GM15510 (cell line): ENCODE measurements around the gene ZNF181.

Source experiments
- POLR2A ChIP-seq: IDR thresholded peaks from 3 replicates; pipeline ENCODE4 v1.6.1; 2011; ENCODE audit warnings: borderline replicate concordance; ENCODE audit not compliant: insufficient read length; ENCODE audit errors: extremely low read depth

ZNF181 gene

DNA sequence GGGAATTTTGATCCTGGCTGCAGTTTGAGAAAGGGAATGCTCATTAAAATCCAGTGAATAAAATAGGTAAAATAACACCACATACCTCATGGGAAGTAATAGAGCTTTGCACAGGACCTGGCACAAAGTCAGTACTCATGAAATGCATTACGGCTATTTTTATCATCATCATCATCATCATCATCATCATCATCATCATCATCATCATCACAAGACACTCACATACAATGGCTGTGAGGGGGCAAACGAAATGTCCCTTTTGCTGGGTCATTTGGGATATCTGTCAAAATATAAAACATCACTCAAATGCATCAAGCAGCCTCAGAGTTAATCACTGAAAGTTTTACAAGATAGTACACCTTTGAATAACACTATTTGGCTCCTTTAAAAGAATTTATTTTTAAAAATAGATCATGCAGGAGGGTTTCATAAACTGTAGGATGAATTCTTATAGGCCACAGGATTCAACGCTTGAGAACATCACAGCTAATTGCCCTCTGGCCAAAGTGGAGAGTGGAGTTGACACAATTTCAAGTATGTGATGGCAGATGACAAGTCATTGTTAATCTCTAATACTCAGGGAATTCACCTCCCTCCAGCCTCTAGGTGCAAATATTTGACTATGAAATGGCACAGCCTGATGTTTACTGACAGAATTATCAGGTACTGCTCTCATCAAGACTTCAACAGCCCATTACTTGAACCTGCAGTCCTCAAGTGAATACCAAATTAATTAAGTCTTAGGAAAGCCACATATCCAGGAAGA lies 53.2 kb downstream of the ZNF181 start:
- TF ChIP-seq POLR2A = no peak

DNA sequence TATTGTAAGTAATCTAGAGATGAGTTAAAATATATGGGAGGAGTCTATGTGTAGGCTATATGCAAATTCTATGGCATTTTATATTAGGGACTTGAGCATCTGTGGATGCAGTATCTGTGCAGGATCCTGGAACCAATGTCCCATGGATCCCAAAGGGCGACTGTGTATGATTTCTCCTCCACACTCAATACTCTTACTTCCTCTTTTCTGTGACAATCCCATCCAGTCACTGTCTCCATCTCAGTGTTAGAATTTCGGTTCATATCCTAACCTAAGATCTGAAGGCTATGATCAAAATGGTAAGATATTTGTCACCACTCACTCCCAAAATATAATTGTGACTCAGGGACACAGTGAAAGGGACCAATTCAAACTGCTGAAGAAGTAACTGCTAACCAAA lies 54.0 kb downstream of the ZNF181 start:
- no peak for TF ChIP-seq POLR2A

DNA sequence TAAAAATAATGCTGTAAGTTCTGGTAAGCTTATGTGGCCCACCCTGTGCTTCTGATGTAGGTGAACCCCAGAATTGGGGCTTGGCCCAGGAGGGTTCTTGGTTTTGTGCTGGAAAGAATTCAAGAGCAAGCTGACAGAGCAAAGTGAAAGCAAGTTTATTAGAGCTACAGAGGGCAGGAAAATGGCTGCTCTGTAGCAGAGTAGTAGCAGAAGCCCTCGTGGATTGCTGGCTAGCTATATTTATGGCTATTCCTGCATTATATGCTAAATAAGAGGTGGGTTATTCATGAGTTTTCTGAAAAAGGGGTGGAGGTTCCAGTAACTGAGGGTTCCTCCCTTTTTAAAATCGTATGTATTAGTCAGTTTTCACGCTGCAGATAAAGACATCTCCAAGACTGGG lies 59.5 kb downstream of the ZNF181 start:
- TF ChIP-seq POLR2A = no peak

DNA sequence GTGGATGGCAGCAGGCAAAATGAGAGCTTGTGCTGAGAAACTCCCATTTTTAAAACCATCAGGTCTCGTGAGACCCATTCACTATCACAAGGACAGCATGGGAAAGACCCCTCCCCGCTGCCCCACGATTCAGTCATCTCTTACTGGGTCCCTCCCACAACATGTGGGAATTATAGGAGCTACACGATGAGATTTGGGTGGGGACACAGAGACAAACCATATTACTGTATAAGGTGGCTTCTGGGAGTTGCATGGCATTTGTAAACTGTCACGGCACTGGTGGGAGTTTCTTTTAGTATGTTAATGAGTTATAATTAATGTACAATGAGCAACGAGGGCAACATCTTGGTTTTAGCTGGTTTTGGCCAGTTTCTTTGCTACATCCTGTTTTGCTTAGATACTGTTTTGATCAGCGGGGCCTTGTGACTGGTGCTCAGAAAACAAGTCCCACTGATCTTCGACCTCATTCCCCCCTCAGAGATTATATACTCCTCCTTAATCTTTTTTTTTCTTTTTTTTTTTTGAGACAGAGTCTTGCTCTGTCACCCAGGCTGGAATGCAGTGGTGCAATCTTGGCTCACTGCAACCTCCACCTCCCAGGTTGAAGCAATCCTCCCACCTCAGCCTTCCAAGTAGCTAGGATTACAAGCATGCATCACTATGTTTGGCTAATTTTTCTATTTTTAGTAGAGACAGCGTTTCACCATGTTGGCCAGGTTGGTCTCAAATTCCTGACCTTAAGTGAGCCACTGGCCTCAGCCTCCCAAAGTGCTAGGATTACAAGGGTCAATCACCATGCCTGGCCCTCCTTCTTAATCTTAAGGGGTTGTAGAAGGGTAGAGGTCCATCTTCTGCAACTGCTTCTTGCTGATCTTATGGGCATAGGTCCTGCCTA lies 60.3 kb downstream of the ZNF181 start:
- no peak for TF ChIP-seq POLR2A
